Loucy (cell line): ENCODE measurements around the gene GNRH2.
"Not testable (repeated sequence)": the region's sequence is repeated elsewhere in the genome, so short reads cannot be mapped to it uniquely, and the experiment has no call there.

ENCODE experiments used
- H2AFZ ChIP-seq: fragments of 200-600 bp; sonication (generic); 2 replicates; pipeline ENCODE4 v1.6.0; 2016; ENCODE audit warnings: antibody characterized with exemption, mild to moderate bottlenecking, low read length, moderate library complexity
- H3F3A ChIP-seq: fragments of 200-600 bp; 2 replicates; pipeline ENCODE4 v1.6.0; 2016; ENCODE audit warnings: antibody characterized with exemption, low read depth, mild to moderate bottlenecking
- H3K27me3 ChIP-seq: fragments of 200-600 bp; sonication (generic); 2 replicates; pipeline ENCODE4 v1.6.1; 2014; ENCODE audit warnings: low read length, mild to moderate bottlenecking; ENCODE audit not compliant: insufficient read depth, poor library complexity, severe bottlenecking
- H3K36me3 ChIP-seq: fragments of 200-600 bp; sonication (generic); 2 replicates; pipeline ENCODE4 v1.6.1; 2016; ENCODE audit warnings: low read length; ENCODE audit not compliant: insufficient read depth
- H3K4me1 ChIP-seq: fragments of 200-600 bp; sonication (generic); 2 replicates; pipeline ENCODE4 v1.5.1; 2014; ENCODE audit warnings: low read length, mild to moderate bottlenecking; ENCODE audit not compliant: insufficient read depth, poor library complexity, severe bottlenecking
- H3K4me2 ChIP-seq: fragments of 200-600 bp; sonication (generic); 2 replicates; pipeline ENCODE4 v1.6.0; 2014; ENCODE audit warnings: antibody characterized with exemption, low read length, low read depth, mild to moderate bottlenecking; ENCODE audit not compliant: poor library complexity, severe bottlenecking
- H3K4me3 ChIP-seq: fragments of 200-600 bp; sonication (generic); 2 replicates; pipeline ENCODE4 v1.5.1; 2014; ENCODE audit warnings: low read length, mild to moderate bottlenecking, mixed read lengths; ENCODE audit not compliant: poor library complexity, severe bottlenecking
- H3K79me2 ChIP-seq: fragments of 200-600 bp; sonication (generic); 2 replicates; pipeline ENCODE4 v1.6.1; 2014; ENCODE audit warnings: low read length; ENCODE audit not compliant: insufficient read depth
- H3K9ac ChIP-seq: fragments of 200-600 bp; sonication (generic); 2 replicates; pipeline ENCODE4 v1.6.0; 2014; ENCODE audit warnings: mild to moderate bottlenecking, low read depth, low read length, moderate library complexity; ENCODE audit not compliant: poor library complexity, severe bottlenecking
- H3K9me2 ChIP-seq: fragments of 200-600 bp; sonication (generic); replicated peaks from 2 replicates; pipeline ENCODE4 v1.6.1; 2016; ENCODE audit warnings: low read depth, low read length, mixed read lengths
- H3K9me3 ChIP-seq: fragments of 200-600 bp; sonication (generic); 2 replicates; pipeline ENCODE4 v1.6.1; 2014; ENCODE audit warnings: mild to moderate bottlenecking, antibody characterized with exemption, low read length, low read depth; ENCODE audit not compliant: insufficient read depth
- H4K20me1 ChIP-seq: fragments of 200-600 bp; sonication (generic); 2 replicates; pipeline ENCODE4 v1.6.0; 2014; ENCODE audit warnings: antibody characterized with exemption, low read length, mild to moderate bottlenecking; ENCODE audit not compliant: insufficient read depth, poor library complexity, severe bottlenecking
- CTCF ChIP-seq: fragments of 200-600 bp; sonication (generic); conservative IDR thresholded peaks from 2 replicates; pipeline ENCODE4 v1.5.1; 2014; ENCODE audit warnings: mild to moderate bottlenecking, antibody characterized with exemption, low read length
- EZH2phosphoT487 ChIP-seq: fragments of 200-600 bp; IDR thresholded peaks from 2 replicates; pipeline ENCODE4 v1.6.1; 2018; ENCODE audit warnings: antibody characterized with exemption, mild to moderate bottlenecking, moderate library complexity, borderline replicate concordance

Gene GNRH2

GRCh38 chr20:3071610-3072529 is 28.4 kb downstream of the GNRH2 start, which contains the start of gene OXT:
TSS of gene OXT (plus strand) at chr20:3071620. CDS start at chr20:3071656, 36 bp downstream.
- H3F3A ChIP-seq = no peaks in the 10 kb centered on the region
- peak within 1 kb of the TSS; percentile 82 for H3K4me3 ChIP-seq
- H3K36me3 ChIP-seq = no peaks in the 10 kb centered on the region
- H4K20me1 ChIP-seq = peaks cover 8% of the 10 kb centered on the region
- H2AFZ ChIP-seq = peak within 1 kb of the TSS; percentile 94
- peak within 1 kb of the TSS; percentile 89 for H3K4me2 ChIP-seq
- H3K27me3 ChIP-seq = no peaks in the 10 kb centered on the region
- peaks cover 17% of the 10 kb centered on the region for H3K4me1 ChIP-seq
- TF ChIP-seq CTCF = no peak
- TF ChIP-seq EZH2phosphoT487 = no peak
- no peaks in the 10 kb centered on the region for H3K9me2 ChIP-seq
- peak within 1 kb of the TSS; percentile 84 for H3K9ac ChIP-seq
- peaks cover 16% of the 10 kb centered on the region; the same call in 1 of the 2 replicates for H3K79me2 ChIP-seq
- no peaks in the 10 kb centered on the region for H3K9me3 ChIP-seq

- Histone ChIP-seq H3K79me2 (peaks cover 16% of the 10 kb centered on the region; the same call in 1 of the 2 replicates), H3K4me3 (peak overlapping the region; percentile 82), H3K9me2 (no peaks in the 10 kb centered on the region), H3K4me2 (peak overlapping the region; percentile 89), H3K4me1 (peaks cover 20% of the 10 kb centered on the region), H2AFZ (peak overlapping the region; percentile 94), H3K36me3 (no peaks in the 10 kb centered on the region), H3K9ac (peak overlapping the region; percentile 84), H3F3A (no peaks in the 10 kb centered on the region), H3K9me3 (no peaks in the 10 kb centered on the region), H4K20me1 (peaks cover 8% of the 10 kb centered on the region), H3K27me3 (no peaks in the 10 kb centered on the region)
- TF ChIP-seq CTCF (no peak), EZH2phosphoT487 (no peak)
These were observed 29.3 kb downstream of the GNRH2 start for GRCh38 chr20:3072530-3073250.

- H3K36me3 ChIP-seq, H3K4me3 ChIP-seq, H4K20me1 ChIP-seq, H3K9me2 ChIP-seq, H3K27me3 ChIP-seq, H3K9ac ChIP-seq, H2AFZ ChIP-seq, H3K9me3 ChIP-seq, H3F3A ChIP-seq: not testable (repeated sequence)
- Histone ChIP-seq H3K4me2 (peak overlapping the region; percentile 89), H3K79me2 (peaks cover 16% of the 10 kb centered on the region; the same call in 1 of the 2 replicates), H3K4me1 (peaks cover 20% of the 10 kb centered on the region)
These were observed 29.8 kb downstream of the GNRH2 start for GRCh38 chr20:3073251-3073643.
